CD4-positive, alpha-beta T cell treated with Interleukin-2 at 100 ng/mL for 4 hours (primary cell): ENCODE data around the gene PLXNC1.

Source experiments
- DNase-seq: peaks from one replicate; pipeline ENCODE4 v3.0.0-alpha.2; 2020; ENCODE audit warnings: low spot score

Gene PLXNC1

GRCh38 chr12:94133964-94134795 is 14.2 kb upstream of the PLXNC1 start:
- DNase-seq, result peak; percentile 63

- DNase-seq, result no peak
Observed at GRCh38 chr12:94135896-94136295, 12.5 kb upstream of the PLXNC1 start.

- no peak for DNase-seq
Observed at GRCh38 chr12:94139816-94140215, 8.6 kb upstream of the PLXNC1 start.

- peak; percentile 49 for DNase-seq
Observed at GRCh38 chr12:94140556-94140955, 7.8 kb upstream of the PLXNC1 start.

- DNase-seq, result no peak
Observed at GRCh38 chr12:94141004-94141764, 7.2 kb upstream of the PLXNC1 start.

- DNase-seq, result no peak
Observed at GRCh38 chr12:94141892-94142291, 6.5 kb upstream of the PLXNC1 start.

GRCh38 chr12:94143438-94143837 is 4.9 kb upstream of the PLXNC1 start:
- DNase-seq, result no peak

GRCh38 chr12:94143951-94144350 is 4.4 kb upstream of the PLXNC1 start:
- DNase-seq, result no peak

GRCh38 chr12:94144781-94145180 is 3.6 kb upstream of the PLXNC1 start:
- DNase-seq, result no peak

GRCh38 chr12:94145191-94145983 is 3.0 kb upstream of the PLXNC1 start:
- peak; percentile 16 for DNase-seq

- DNase-seq, result no peak
Observed at GRCh38 chr12:94146166-94146936, 2.0 kb upstream of the PLXNC1 start.

GRCh38 chr12:94147387-94147990 is 888 bp upstream of the PLXNC1 start:
- no peak for DNase-seq

- no peak for DNase-seq
Observed at GRCh38 chr12:94148739-94149118, 352 bp downstream of the PLXNC1 start.

GRCh38 chr12:94149119-94149780 is 873 bp downstream of the PLXNC1 start:
- peak; percentile 32 for DNase-seq

GRCh38 chr12:94149781-94150239 is 1.4 kb downstream of the PLXNC1 start:
- no peak for DNase-seq

GRCh38 chr12:94150240-94151121 is 2.1 kb downstream of the PLXNC1 start:
- DNase-seq, result peak; percentile 29

- no peak for DNase-seq
Observed at GRCh38 chr12:94151582-94151981, 3.2 kb downstream of the PLXNC1 start.

- no peak for DNase-seq
Observed at GRCh38 chr12:94152292-94153078, 4.1 kb downstream of the PLXNC1 start.

- no peak for DNase-seq
Observed at GRCh38 chr12:94157181-94157580, 8.8 kb downstream of the PLXNC1 start.
